Smooth muscle cell of the brain vasculature (primary cell): ENCODE data around the gene UVSSA.
"Not testable (repeated sequence)": the region's sequence is repeated elsewhere in the genome, so short reads cannot be mapped to it uniquely, and the experiment has no call there.

ENCODE experiments used
- DNase-seq: peaks from one replicate; pipeline ENCODE4 v3.0.0-alpha.2; 2012; ENCODE audit warnings: low read depth, low spot score

The UVSSA gene

GRCh38 chr4:1421657-1422056, 74.6 kb downstream of the UVSSA start:
- no peak for DNase-seq

- DNase-seq = no peak
Measured at GRCh38 chr4:1427010-1427409, 80.0 kb downstream of the UVSSA start.

- not testable (repeated sequence) for DNase-seq
Measured at GRCh38 chr4:1443688-1444172, 96.7 kb downstream of the UVSSA start.
